ENCODE results near the gene MUC13. TPM values are rescaled to one million over a fixed set of nuclear protein-coding genes. Genes with fewer than 3 reads are reported as not detected.
A peak's percentile ranks its signal among the peaks of the same experiment; 100 is the strongest.

Gene MUC13
- total RNA-seq, 4 donors from 2014 or later, result 37.8 to 700 (median 401) TPM

DNA sequence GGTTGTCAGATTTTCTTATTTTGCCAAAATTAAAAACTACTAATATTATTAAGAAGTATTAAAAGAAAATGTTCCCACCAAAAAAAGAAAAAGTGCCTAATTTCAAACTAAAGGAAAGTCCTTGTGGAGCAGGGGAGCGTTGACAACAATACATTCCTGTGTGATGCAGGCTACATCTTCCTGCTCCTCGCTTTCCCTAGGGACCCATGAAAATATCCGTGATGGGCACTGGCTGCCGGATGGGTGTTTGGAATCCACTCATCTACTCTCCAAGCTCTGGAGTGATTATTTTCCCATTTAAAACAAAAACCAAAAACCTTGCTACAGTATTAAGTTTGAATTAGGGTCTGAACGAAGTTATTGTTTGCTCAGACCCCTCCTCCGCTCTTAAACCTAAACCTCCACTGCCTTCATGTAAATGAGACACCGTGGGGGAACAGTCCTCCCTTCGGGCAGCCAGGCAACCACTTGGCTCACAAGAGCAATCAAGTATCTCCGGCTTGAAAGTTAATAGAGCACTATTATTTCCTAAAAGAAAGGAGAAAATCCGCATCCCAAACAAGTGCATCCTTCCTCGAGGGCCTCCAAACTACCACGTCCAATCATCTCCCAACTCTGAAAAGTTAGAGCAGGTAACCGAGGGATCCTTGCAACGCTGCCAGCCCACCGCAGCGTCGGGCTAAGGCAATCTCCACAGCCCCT lies 48.9 kb downstream of the MUC13 start:
- Histone ChIP-seq H3K27ac (peak overlapping the region; percentile 92 to 96 (median 94)), H3K4me1 (peaks cover 4 to 28% (median 12%) of the 10 kb centered on the region in 4 donors), H3K4me3 (peak overlapping the region; percentile 18 to 92 (median 81)), H3K27me3 (no peaks in the 10 kb centered on the region), H3K9me3 (no peaks in the 10 kb centered on the region), H3K36me3 (no peaks in the 10 kb centered on the region)
- TF ChIP-seq, protein P1, sequence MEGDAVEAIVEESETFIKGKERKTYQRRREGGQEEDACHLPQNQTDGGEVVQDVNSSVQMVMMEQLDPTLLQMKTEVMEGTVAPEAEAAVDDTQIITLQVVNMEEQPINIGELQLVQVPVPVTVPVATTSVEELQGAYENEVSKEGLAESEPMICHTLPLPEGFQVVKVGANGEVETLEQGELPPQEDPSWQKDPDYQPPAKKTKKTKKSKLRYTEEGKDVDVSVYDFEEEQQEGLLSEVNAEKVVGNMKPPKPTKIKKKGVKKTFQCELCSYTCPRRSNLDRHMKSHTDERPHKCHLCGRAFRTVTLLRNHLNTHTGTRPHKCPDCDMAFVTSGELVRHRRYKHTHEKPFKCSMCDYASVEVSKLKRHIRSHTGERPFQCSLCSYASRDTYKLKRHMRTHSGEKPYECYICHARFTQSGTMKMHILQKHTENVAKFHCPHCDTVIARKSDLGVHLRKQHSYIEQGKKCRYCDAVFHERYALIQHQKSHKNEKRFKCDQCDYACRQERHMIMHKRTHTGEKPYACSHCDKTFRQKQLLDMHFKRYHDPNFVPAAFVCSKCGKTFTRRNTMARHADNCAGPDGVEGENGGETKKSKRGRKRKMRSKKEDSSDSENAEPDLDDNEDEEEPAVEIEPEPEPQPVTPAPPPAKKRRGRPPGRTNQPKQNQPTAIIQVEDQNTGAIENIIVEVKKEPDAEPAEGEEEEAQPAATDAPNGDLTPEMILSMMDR (IDR thresholded peaks at IDR 0.05), result no peak
- TF ChIP-seq POLR2AphosphoS5 (IDR thresholded peaks at IDR 0.05), result no peak
- TF ChIP-seq POLR2A (IDR thresholded peaks at IDR 0.05), result no peak
- no peak for TF ChIP-seq EP300 (IDR thresholded peaks at IDR 0.05; ENCODE audit: low read depth)
- WGBS, 2 donors (ENCODE audit: low coverage in 1 of 2), result 36 to 63% methylated on average over 5 to 17 of the region's 17 CpGs
- in situ Hi-C loops (cut with MboI; ENCODE audit: low pct_ligation_motif_present in 1 of 4, low pct_unique_long_range_greater_than_20kb in 1 of 4, low sequenced_read_pairs in 3 of 4) (no loop called here), intact Hi-C loops (cut with DNase I; ENCODE audit: low total_unique reads) (loop anchor here (5.0 kb wide), 1 partner anchor 113 kb away; no protein-coding TSS in a partner anchor)
- DNase-seq, result no peak

- DNase-seq, result no peak
- no peaks in the 10 kb centered on the region for H3K36me3 ChIP-seq
- peaks cover 4 to 28% (median 13%) of the 10 kb centered on the region in 4 donors for H3K4me1 ChIP-seq
- H3K9me3 ChIP-seq, result no peaks in the 10 kb centered on the region
- H3K4me3 ChIP-seq, result no peak overlapping the region
- intact Hi-C loops (cut with DNase I; ENCODE audit: low total_unique reads) (loop anchor here (5.0 kb wide), 1 partner anchor 112 kb away; no protein-coding TSS in a partner anchor), in situ Hi-C loops (cut with MboI; ENCODE audit: low pct_ligation_motif_present in 1 of 4, low pct_unique_long_range_greater_than_20kb in 1 of 4, low sequenced_read_pairs in 3 of 4) (no loop called here)
- no peak overlapping the region for H3K27ac ChIP-seq
- 76 to 85% methylated on average over 3 to 7 of the region's 7 CpGs for WGBS, 2 donors (ENCODE audit: low coverage in 1 of 2)
- H3K27me3 ChIP-seq, result no peaks in the 10 kb centered on the region
- TF ChIP-seq, protein P1 (IDR thresholded peaks at IDR 0.05), result no peak
- TF ChIP-seq POLR2AphosphoS5 (IDR thresholded peaks at IDR 0.05) (no peak), POLR2A (IDR thresholded peaks at IDR 0.05) (no peak), EP300 (IDR thresholded peaks at IDR 0.05; ENCODE audit: low read depth) (no peak)
Observed at GRCh38 chr3:124884474-124885101, 50.0 kb downstream of the MUC13 start.

DNA sequence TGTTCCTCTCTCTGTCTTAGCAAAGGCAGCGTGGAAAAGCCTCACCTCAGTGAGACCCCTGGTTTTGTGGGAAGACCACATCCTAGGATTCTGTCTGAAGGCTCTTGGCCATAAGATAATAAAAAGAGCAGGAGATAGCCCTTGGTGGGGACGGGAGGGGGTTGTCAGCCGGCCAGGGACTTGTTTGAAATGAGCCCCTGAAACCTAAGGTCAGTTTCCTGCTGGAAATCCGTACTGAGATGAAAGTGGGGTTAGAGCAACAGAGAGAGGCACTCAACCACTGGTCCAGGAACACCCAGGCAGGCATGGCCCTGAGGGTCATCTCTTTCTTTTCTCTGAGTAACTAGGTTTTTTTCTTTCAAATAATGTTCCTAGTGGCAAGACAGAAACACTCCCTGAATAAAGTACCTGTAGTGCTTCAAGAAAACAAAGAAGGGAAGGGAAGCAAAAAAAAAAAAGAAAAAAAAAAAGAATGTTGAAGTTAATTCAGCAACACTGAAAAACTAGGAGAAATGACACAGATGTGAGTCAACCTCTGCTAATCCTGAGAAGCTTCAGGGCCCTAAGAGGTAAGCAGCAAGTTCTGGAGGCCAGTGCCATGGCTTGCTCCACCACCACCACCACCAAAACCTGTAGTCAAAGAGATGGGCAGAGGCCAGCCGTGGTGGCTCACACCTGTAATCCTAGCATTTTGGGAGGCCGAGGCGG lies 50.6 kb downstream of the MUC13 start:
- Histone ChIP-seq H3K27ac (peak overlapping the region in 2 of 4 donors; percentile 21 to 40), H3K36me3 (no peaks in the 10 kb centered on the region), H3K4me1 (peaks cover 10 to 34% (median 19%) of the 10 kb centered on the region in 4 donors), H3K27me3 (no peaks in the 10 kb centered on the region), H3K4me3 (no peak overlapping the region), H3K9me3 (no peaks in the 10 kb centered on the region)
- no peak for DNase-seq
- in situ Hi-C loops (cut with MboI; ENCODE audit: low pct_ligation_motif_present in 1 of 4, low pct_unique_long_range_greater_than_20kb in 1 of 4, low sequenced_read_pairs in 3 of 4), result no loop called here
- TF ChIP-seq EP300 (IDR thresholded peaks at IDR 0.05; ENCODE audit: low read depth) (no peak), POLR2AphosphoS5 (IDR thresholded peaks at IDR 0.05) (no peak), POLR2A (IDR thresholded peaks at IDR 0.05) (no peak)
- TF ChIP-seq, protein P1 (IDR thresholded peaks at IDR 0.05), result no peak
- intact Hi-C loops (cut with DNase I; ENCODE audit: low total_unique reads), result no loop called here
- whole genome bisulfite sequencing, 2 donors (ENCODE audit: low coverage in 1 of 2), result 33 to 86% methylated on average over 1 to 7 of the region's 7 CpGs

Measured in transverse colon (tissue), 4 donors.